CD4-positive, alpha-beta T cell (primary cell): ENCODE results near the gene ATP1A4. TPM values are rescaled to one million over a fixed set of nuclear protein-coding genes. Genes with fewer than 3 reads are reported as not detected.

ENCODE experiments used
- ATAC-seq: fragments of 200-7000 bp; cut with Tn5 transposase; one replicate; pipeline ENCODE4 v1.10.0; 2022; ENCODE audit warnings: mild to moderate bottlenecking; ENCODE audit not compliant: poor library complexity
- CTCF ChIA-PET: fragments of 350-600 bp; sonication (Branson Sonifier 250); formaldehyde crosslinking; loops from one replicate; lab custom pipeline; 2021; ENCODE audit warnings: antibody characterized with exemption, inconsistent platforms; lab: Charles Lee
- POLR2A ChIA-PET: fragments of 350-600 bp; sonication (Branson Sonifier 250); formaldehyde crosslinking; loops from one replicate; lab custom pipeline; 2021; ENCODE audit warnings: antibody characterized with exemption, inconsistent platforms; lab: Charles Lee
- DNase-seq, 14 experiments: peaks; one replicate each; pipeline ENCODE4 v3.0.0-alpha.2; 2013 to 2020; ENCODE audit warnings: mixed read lengths in 2 of 14
- H3K27ac ChIP-seq, 2 donors: one replicate each; pipeline versions ENCODE4 v1.5.1 to v1.7.0; 2013; ENCODE audit warnings: low read length in 2 of 2, low read depth in 1 of 2, mild to moderate bottlenecking in 1 of 2
- H3K27me3 ChIP-seq, 2 experiments: 1 replicate in 1 of 2; 2 replicates in 1 of 2; pipeline versions ENCODE4 v1.6.1 to v1.7.0; 2013; ENCODE audit warnings: low read length in 2 of 2, control low read depth in 1 of 2, mild to moderate bottlenecking in 1 of 2, moderate library complexity in 1 of 2; ENCODE audit not compliant: insufficient read depth in 2 of 2, control insufficient read depth in 1 of 2
- H3K36me3 ChIP-seq: one replicate; pipeline ENCODE4 v1.6.1; 2013; ENCODE audit warnings: low read length, control low read depth; ENCODE audit not compliant: insufficient read depth
- H3K4me1 ChIP-seq: one replicate; pipeline ENCODE4 v1.6.1; 2013; ENCODE audit warnings: low read length, control low read depth; ENCODE audit not compliant: insufficient read depth
- H3K4me3 ChIP-seq: one replicate; pipeline ENCODE4 v1.5.1; 2013; ENCODE audit warnings: mild to moderate bottlenecking, low read length, moderate library complexity
- H3K9me3 ChIP-seq, 2 experiments: 1 replicate in 1 of 2; 2 replicates in 1 of 2; pipeline versions ENCODE4 v1.6.1 to v1.7.0; 2013; ENCODE audit warnings: low read length in 2 of 2, mild to moderate bottlenecking in 2 of 2, control low read depth in 1 of 2, moderate library complexity in 1 of 2; ENCODE audit not compliant: control insufficient read depth in 1 of 2, insufficient read depth in 1 of 2
- H3K27ac Mint-ChIP-seq: one replicate; pipeline ENCODE4 v1.8.0; 2020; ENCODE audit warnings: mixed read lengths
- H3K27me3 Mint-ChIP-seq: one replicate; pipeline ENCODE4 v1.8.0; 2021; ENCODE audit warnings: mixed read lengths
- H3K36me3 Mint-ChIP-seq: one replicate; pipeline ENCODE4 v1.8.0; 2021; ENCODE audit warnings: low read depth, mixed read lengths
- H3K4me1 Mint-ChIP-seq: one replicate; pipeline ENCODE4 v1.8.0; 2021; ENCODE audit warnings: low read depth, mixed read lengths
- H3K4me3 Mint-ChIP-seq: one replicate; pipeline ENCODE4 v1.8.0; 2020; ENCODE audit warnings: mild to moderate bottlenecking, mixed read lengths
- H3K9me3 Mint-ChIP-seq: one replicate; pipeline ENCODE4 v1.8.0; 2020; ENCODE audit warnings: mixed read lengths
- CTCF ChIP-seq: fragments of 200-600 bp; IDR thresholded peaks from one replicate; pipeline ENCODE4 v1.8.0; 2022; ENCODE audit warnings: antibody characterized with exemption, mild to moderate bottlenecking
- intact Hi-C, 2 experiments: fragments of 100-400 bp; cut with DNase I in 1 of 2; cut with micrococcal nuclease in 1 of 2; formaldehyde crosslinking; loops; one replicate each; pipeline versions ENCODE4 v1.15.1 to v1.9.0; 2023 to 2025; cut with DNase I, micrococcal nuclease
- total RNA-seq, 174 experiments: library from RNA in 2 of 174; stranded (reverse) in 2 of 174; gene quantifications; one replicate each; pipeline ENCODE4 v1.2.3 and lab custom pipeline; 2021 to 2026

ATP1A4 gene
- total RNA-seq, 2 experiments from 2014 or later, result 0.22 TPM; not detected in 1

DNA sequence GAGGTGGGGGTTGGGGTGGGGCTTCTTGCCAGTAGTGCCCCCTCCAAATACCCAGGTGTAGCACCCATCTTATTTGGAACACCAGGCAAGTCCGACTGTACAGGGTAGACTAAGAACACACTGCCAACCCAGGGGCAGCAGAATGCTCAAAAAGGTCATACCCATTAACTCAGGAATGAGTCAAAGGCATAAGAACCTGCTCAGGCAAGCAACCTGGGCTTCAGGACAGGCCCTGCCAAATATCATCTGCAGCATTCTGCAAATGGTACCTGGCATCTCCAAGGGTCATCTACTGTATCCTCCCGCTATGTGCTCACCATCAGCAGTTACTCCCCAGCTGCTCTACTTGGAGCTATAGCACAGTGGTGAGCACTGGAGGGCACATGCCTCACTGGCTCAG, 73.2 kb downstream of the ATP1A4 start:
- Histone ChIP-seq H3K9me3 (no peaks in the 10 kb centered on the region), H3K27ac (no peak overlapping the region), H3K4me3 (no peak overlapping the region), H3K27me3 (no peaks in the 10 kb centered on the region), H3K4me1 (no peaks in the 10 kb centered on the region), H3K36me3 (peaks cover 97% of the 10 kb centered on the region)
- intact Hi-C loops, result no loop called here
- Mint-ChIP-seq H3K9me3 (no peaks in the 10 kb centered on the region), H3K36me3 (peaks cover 18% of the 10 kb centered on the region), H3K4me3 (no peak overlapping the region), H3K27ac (no peak overlapping the region), H3K27me3 (no peaks in the 10 kb centered on the region), H3K4me1 (no peaks in the 10 kb centered on the region)
- ATAC-seq (no peak), DNase-seq (no peak)
- POLR2A ChIA-PET, result no interaction called here
- no peak for TF ChIP-seq CTCF
- CTCF ChIA-PET, result no interaction called here

GRCh38 chr1:160225345-160225744, 73.9 kb downstream of the ATP1A4 start:
- H3K27me3 Mint-ChIP-seq, result no peaks in the 10 kb centered on the region
- no peaks in the 10 kb centered on the region for H3K4me1 Mint-ChIP-seq

GRCh38 chr1:160226623-160227022, 75.2 kb downstream of the ATP1A4 start:
- Histone ChIP-seq H3K36me3 (peaks cover 94% of the 10 kb centered on the region), H3K4me1 (no peaks in the 10 kb centered on the region), H3K9me3 (no peaks in the 10 kb centered on the region), H3K27ac (no peak overlapping the region), H3K27me3 (no peaks in the 10 kb centered on the region), H3K4me3 (no peak overlapping the region)
- Mint-ChIP-seq H3K9me3 (no peaks in the 10 kb centered on the region), H3K4me3 (no peak overlapping the region), H3K36me3 (peaks cover 38% of the 10 kb centered on the region), H3K27me3 (no peaks in the 10 kb centered on the region), H3K27ac (no peak overlapping the region), H3K4me1 (no peaks in the 10 kb centered on the region)
- ChIA-PET POLR2A (no interaction called here), CTCF (interaction anchor here (1.4 kb wide), 1 partner anchor 25 kb away, joined by 3 read pairs; no protein-coding TSS in a partner anchor)
- no peak for DNase-seq
- intact Hi-C loops, result no loop called here
- ATAC-seq, result no peak
- TF ChIP-seq CTCF, result no peak

More at GRCh38 chr1:160225345-160225744, 73.9 kb downstream of the ATP1A4 start:
- Mint-ChIP-seq H3K27ac (no peak overlapping the region), H3K36me3 (peaks cover 25% of the 10 kb centered on the region), H3K4me3 (no peak overlapping the region), H3K9me3 (no peaks in the 10 kb centered on the region)
- POLR2A ChIA-PET, result no interaction called here
- H3K9me3 ChIP-seq, result no peaks in the 10 kb centered on the region
- no peak for ATAC-seq
- TF ChIP-seq CTCF, result no peak
- H3K27me3 ChIP-seq, result no peaks in the 10 kb centered on the region
- intact Hi-C loops, result no loop called here
- H3K36me3 ChIP-seq, result peaks cover 95% of the 10 kb centered on the region
- CTCF ChIA-PET, result interaction anchor here (1.4 kb wide), 1 partner anchor 27 kb away, joined by 3 read pairs; no protein-coding TSS in a partner anchor
- no peaks in the 10 kb centered on the region for H3K4me1 ChIP-seq
- H3K27ac ChIP-seq, result no peak overlapping the region
- no peak overlapping the region for H3K4me3 ChIP-seq
- DNase-seq, result no peak
